K562 (cell line): Measurements from ENCODE around the gene TTC16. TPM values are rescaled to one million over a fixed set of nuclear protein-coding genes. Genes with fewer than 3 reads are reported as not detected.

Experiments used
- AFF4 ChIP-seq: sonication (generic); formaldehyde crosslinking; IDR thresholded peaks from 2 replicates; pipeline ENCODE4 v1.8.0; 2023; ENCODE audit warnings: mild to moderate bottlenecking, missing genetic modification reagents
- BRCA1 ChIP-seq, 2 experiments: fragments of 450-650 bp in 1 of 2; sonication (generic) in 1 of 2; formaldehyde crosslinking in 1 of 2; IDR thresholded peaks; 2 replicates each; pipeline versions ENCODE4 v1.5.0 to v1.6.1; 2017 to 2020; ENCODE audit warnings: mild to moderate bottlenecking in 1 of 2, missing genetic modification reagents in 1 of 2
- CREB3L1 ChIP-seq: fragments of 450-650 bp; IDR thresholded peaks from 2 replicates; pipeline ENCODE4 v1.6.1; 2014; ENCODE audit warnings: low read depth, mild to moderate bottlenecking, moderate library complexity, borderline replicate concordance
- HCFC1 ChIP-seq: IDR thresholded peaks from 2 replicates; pipeline ENCODE4 v1.6.1; 2012; ENCODE audit warnings: low read depth, low read length, improper control_type of control experiment
- HNRNPL ChIP-seq: fragments of 200-400 bp; formaldehyde crosslinking; IDR thresholded peaks from 2 replicates; pipeline ENCODE4 v1.6.1; 2017; ENCODE audit warnings: low read depth, mild to moderate bottlenecking, low read length
- HSF4 ChIP-seq: fragments of 250-450 bp; sonication (Bioruptor Pico); IDR thresholded peaks from 2 replicates; pipeline ENCODE4 v2.1.2; 2022; ENCODE audit warnings: mild to moderate bottlenecking, moderate library complexity, borderline replicate concordance
- NCOA2 ChIP-seq, 2 experiments: fragments of 450-650 bp; IDR thresholded peaks; 2 replicates each; pipeline ENCODE4 v1.6.1; 2018; ENCODE audit warnings: mild to moderate bottlenecking in 2 of 2, moderate library complexity in 1 of 2; ENCODE audit not compliant: partially characterized antibody in 2 of 2
- NFE2L1 ChIP-seq: fragments of 450-650 bp; IDR thresholded peaks from 2 replicates; pipeline ENCODE4 v1.6.1; 2016; ENCODE audit warnings: missing genetic modification characterization, low read depth, mild to moderate bottlenecking, missing compliant biosample characterization, moderate library complexity, borderline replicate concordance
- SAFB ChIP-seq: fragments of 200-400 bp; formaldehyde crosslinking; IDR thresholded peaks from 2 replicates; pipeline ENCODE4 v1.6.1; 2017; ENCODE audit warnings: low read depth, low read length, borderline replicate concordance
- SNIP1 ChIP-seq: fragments of 450-650 bp; IDR thresholded peaks from 2 replicates; pipeline ENCODE4 v1.7.1; 2017; ENCODE audit warnings: low read depth, mild to moderate bottlenecking
- ZNF347 ChIP-seq: fragments of 450-650 bp; formaldehyde crosslinking; IDR thresholded peaks from 2 replicates; pipeline ENCODE4 v1.4.0; 2020; ENCODE audit warnings: low read depth, mild to moderate bottlenecking, moderate library complexity
- ZNF384 ChIP-seq: IDR thresholded peaks from 2 replicates; pipeline ENCODE4 v1.6.1; 2012; ENCODE audit warnings: low read depth, low read length, improper control_type of control experiment
- ZNF395 ChIP-seq: fragments of 200-800 bp; sonication (Bioruptor generic); IDR thresholded peaks from 2 replicates; pipeline ENCODE4 v1.6.1; 2017; ENCODE audit warnings: missing genetic modification characterization, missing compliant biosample characterization
- ZNF696 ChIP-seq: fragments of 250-450 bp; sonication (Bioruptor Pico); conservative IDR thresholded peaks from 2 replicates; pipeline ENCODE4 v1.4.0; 2020; ENCODE audit warnings: mild to moderate bottlenecking, moderate library complexity
- polyA plus RNA-seq, 8 experiments: library from polyadenylated mRNA; depleted of rRNA in 4 of 8; stranded (reverse) in 5 of 8; unstranded in 3 of 8; fragments of >200 nt; fragmentation: Nextera tagmentation in 2 of 8; fragmentation: Illumina TruSeq in 1 of 8; extraction: Ambion mirVana in 2 of 8; extraction: Trizol in 1 of 8; gene quantifications; 2 replicates each; pipeline versions ENCODE4 v1.2.1 to v1.2.3, GENCODE V29; 2011 to 2014; ENCODE audit warnings: inconsistent platforms in 1 of 8, missing spikeins in 1 of 8
- total RNA-seq, 7 experiments: library from RNA; depleted of rRNA in 6 of 7; stranded (reverse); fragments of >200 nt in 6 of 7; fragmentation: Illumina TruSeq in 2 of 7; extraction: Trizol in 2 of 7; gene quantifications; 2 replicates each; pipeline versions ENCODE4 v1.2.1 to v1.2.3, GENCODE V29; 2011 to 2021; ENCODE audit warnings: low replicate concordance in 1 of 7
- TF ChIP-seq, protein P1 (sequence below): sonication (generic); formaldehyde crosslinking; IDR thresholded peaks from 2 replicates; pipeline ENCODE4 v1.8.0; 2022; ENCODE audit warnings: mild to moderate bottlenecking, missing genetic modification reagents
- TF ChIP-seq, protein P2 (sequence below): fragments of 250-450 bp; sonication (Bioruptor Pico); IDR thresholded peaks from 2 replicates; pipeline ENCODE4 v1.8.0; 2022; ENCODE audit warnings: inconsistent platforms

The TTC16 gene
- total and polyA plus RNA-seq, 9 of the 15 experiments (the other 6 are each of a cell fraction or from before 2014, with no cell fraction given): 0.11 TPM; not detected in 8

DNA sequence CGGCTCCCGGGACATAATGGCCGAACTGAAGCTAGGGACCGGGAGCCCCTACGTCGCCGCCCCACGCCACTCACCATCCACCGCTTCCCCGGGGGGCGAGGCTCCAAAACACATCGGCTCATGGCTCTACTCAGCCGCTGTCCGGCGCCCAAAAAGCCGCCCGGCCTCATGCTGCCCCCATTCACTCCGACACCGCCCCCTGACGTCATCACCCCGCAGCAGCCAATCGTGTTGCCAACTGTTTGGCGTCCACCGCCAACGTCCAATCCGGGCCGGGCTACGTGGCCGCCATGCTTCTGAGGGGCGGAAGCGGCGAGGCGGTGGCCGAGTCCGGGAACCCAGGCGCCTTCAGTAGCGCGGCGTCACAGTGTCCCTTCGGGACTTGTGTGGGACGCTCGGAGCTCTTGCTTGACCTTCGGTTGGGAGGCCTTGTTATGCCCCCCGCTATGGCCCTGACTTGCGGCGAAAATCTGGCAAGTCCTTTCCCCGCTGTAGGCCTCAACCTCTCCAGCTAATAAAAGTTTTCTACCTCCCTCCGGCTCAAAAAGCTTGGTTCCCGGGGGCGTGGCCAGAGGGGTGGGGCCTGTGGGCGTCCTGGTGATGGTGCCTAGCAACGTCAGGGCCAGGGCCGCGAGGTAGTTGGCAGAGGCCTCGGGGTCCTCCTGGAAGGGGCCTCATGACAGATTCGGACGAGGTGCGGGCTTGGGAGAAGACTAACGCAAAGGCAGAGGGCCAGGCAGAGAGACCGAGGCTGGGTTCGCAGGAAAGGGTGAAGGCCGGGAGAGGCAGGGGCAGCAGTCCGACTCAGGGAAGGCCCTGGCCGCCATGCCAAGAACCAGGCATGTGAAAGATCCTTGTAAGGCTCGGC, at the start of gene TTC16, which contains the start of gene PTRH1 (continued):
- TF ChIP-seq, protein P1, sequence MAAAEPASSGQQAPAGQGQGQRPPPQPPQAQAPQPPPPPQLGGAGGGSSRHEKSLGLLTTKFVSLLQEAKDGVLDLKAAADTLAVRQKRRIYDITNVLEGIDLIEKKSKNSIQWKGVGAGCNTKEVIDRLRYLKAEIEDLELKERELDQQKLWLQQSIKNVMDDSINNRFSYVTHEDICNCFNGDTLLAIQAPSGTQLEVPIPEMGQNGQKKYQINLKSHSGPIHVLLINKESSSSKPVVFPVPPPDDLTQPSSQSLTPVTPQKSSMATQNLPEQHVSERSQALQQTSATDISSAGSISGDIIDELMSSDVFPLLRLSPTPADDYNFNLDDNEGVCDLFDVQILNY (CRISPR knock-in tag): no peak
- TF ChIP-seq ZNF384: no peak
- TF ChIP-seq NCOA2 (IDR thresholded peaks at IDR 0.05; ENCODE audit: partially characterized antibody in 2 of 2): peak in 1 of 2 experiments; percentile 93
- TF ChIP-seq, protein P2, sequence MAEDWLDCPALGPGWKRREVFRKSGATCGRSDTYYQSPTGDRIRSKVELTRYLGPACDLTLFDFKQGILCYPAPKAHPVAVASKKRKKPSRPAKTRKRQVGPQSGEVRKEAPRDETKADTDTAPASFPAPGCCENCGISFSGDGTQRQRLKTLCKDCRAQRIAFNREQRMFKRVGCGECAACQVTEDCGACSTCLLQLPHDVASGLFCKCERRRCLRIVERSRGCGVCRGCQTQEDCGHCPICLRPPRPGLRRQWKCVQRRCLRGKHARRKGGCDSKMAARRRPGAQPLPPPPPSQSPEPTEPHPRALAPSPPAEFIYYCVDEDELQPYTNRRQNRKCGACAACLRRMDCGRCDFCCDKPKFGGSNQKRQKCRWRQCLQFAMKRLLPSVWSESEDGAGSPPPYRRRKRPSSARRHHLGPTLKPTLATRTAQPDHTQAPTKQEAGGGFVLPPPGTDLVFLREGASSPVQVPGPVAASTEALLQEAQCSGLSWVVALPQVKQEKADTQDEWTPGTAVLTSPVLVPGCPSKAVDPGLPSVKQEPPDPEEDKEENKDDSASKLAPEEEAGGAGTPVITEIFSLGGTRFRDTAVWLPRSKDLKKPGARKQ (CRISPR knock-in tag): no peak
- no peak for TF ChIP-seq HSF4 (CRISPR knock-in tag)
- no peak for TF ChIP-seq ZNF347
- TF ChIP-seq HNRNPL: no peak
- no peak for TF ChIP-seq ZNF696 (CRISPR knock-in tag)
- 0 out of 2 replicates have a peak, but pooled peaks have one; percentile 66 for TF ChIP-seq AFF4 (CRISPR knock-in tag)
- TF ChIP-seq HCFC1: peak; percentile 93
- no peak for TF ChIP-seq NFE2L1 (tag)
- TF ChIP-seq SAFB: no peak
- TF ChIP-seq SNIP1: no peak
- TF ChIP-seq BRCA1 (IDR thresholded peaks at IDR 0.05): no peak
- TF ChIP-seq BRCA1 (CRISPR knock-in tag; IDR thresholded peaks at IDR 0.05): no peak
- no peak; the same call in 1 of the 2 replicates for TF ChIP-seq ZNF395 (CRISPR knock-in tag)
- 0 out of 2 replicates have a peak, but pooled peaks have one; percentile 44 for TF ChIP-seq CREB3L1
